K562 (cell line): ENCODE measurements around the gene ST6GALNAC2. TPM values are rescaled to one million over a fixed set of nuclear protein-coding genes. Genes with fewer than 3 reads are reported as not detected.

ENCODE experiments used
- ARID1B ChIP-seq: fragments of 450-650 bp; IDR thresholded peaks from 2 replicates; pipeline ENCODE4 v1.6.1; 2016; ENCODE audit warnings: antibody characterized with exemption, mild to moderate bottlenecking, inconsistent platforms
- ARID4B ChIP-seq: sonication (generic); formaldehyde crosslinking; IDR thresholded peaks from 2 replicates; pipeline ENCODE4 v1.8.0; 2022; ENCODE audit warnings: mild to moderate bottlenecking, missing genetic modification reagents
- ATF1 ChIP-seq, 2 experiments: fragments of 450-650 bp in 1 of 2; IDR thresholded peaks; 2 replicates each; pipeline ENCODE4 v1.6.1; 2016; ENCODE audit warnings: missing compliant biosample characterization in 1 of 2, missing genetic modification characterization in 1 of 2
- CEBPB ChIP-seq: fragments of 450-650 bp; IDR thresholded peaks from 2 replicates; pipeline ENCODE4 v1.6.1; 2016; ENCODE audit warnings: missing genetic modification characterization, missing compliant biosample characterization
- FOXP4 ChIP-seq: sonication (generic); formaldehyde crosslinking; IDR thresholded peaks from 2 replicates; pipeline ENCODE4 v1.8.0; 2022; ENCODE audit warnings: mild to moderate bottlenecking, missing genetic modification reagents, borderline replicate concordance
- HNRNPUL1 ChIP-seq: fragments of 200-400 bp; formaldehyde crosslinking; IDR thresholded peaks from 2 replicates; pipeline ENCODE4 v1.6.1; 2017; ENCODE audit warnings: low read length
- HSF4 ChIP-seq: fragments of 250-450 bp; sonication (Bioruptor Pico); IDR thresholded peaks from 2 replicates; pipeline ENCODE4 v2.1.2; 2022; ENCODE audit warnings: mild to moderate bottlenecking, moderate library complexity, borderline replicate concordance
- NCOR1 ChIP-seq: fragments of 450-650 bp; IDR thresholded peaks from 2 replicates; pipeline ENCODE4 v1.6.1; 2016; ENCODE audit warnings: mild to moderate bottlenecking, moderate library complexity
- NRF1 ChIP-seq, 2 experiments: fragments of 450-650 bp; IDR thresholded peaks in 1 of 2; conservative IDR thresholded peaks in 1 of 2; 2 replicates each; pipeline ENCODE4 v1.6.1; 2014; ENCODE audit warnings: mild to moderate bottlenecking in 2 of 2
- PHF21A ChIP-seq: fragments of 450-650 bp; IDR thresholded peaks from 2 replicates; pipeline ENCODE4 v1.6.1; 2017; ENCODE audit warnings: low read depth, borderline replicate concordance
- SRSF7 ChIP-seq: fragments of 200-400 bp; formaldehyde crosslinking; optimal IDR thresholded peaks from 2 replicates; pipeline ENCODE3; 2017; ENCODE audit warnings: mild to moderate bottlenecking, low read depth, low read length
- XRCC5 ChIP-seq: fragments of 200-400 bp; formaldehyde crosslinking; IDR thresholded peaks from 2 replicates; pipeline ENCODE4 v1.6.1; 2017; ENCODE audit warnings: low read depth, mild to moderate bottlenecking, low read length
- ZNF740 ChIP-seq, 3 experiments: fragments of 200-800 bp in 1 of 3; sonication (Bioruptor generic) in 1 of 3; sonication (generic) in 1 of 3; formaldehyde crosslinking in 1 of 3; IDR thresholded peaks; 2 replicates each; pipeline versions ENCODE4 v1.6.1 to v1.8.0; 2016 to 2022; ENCODE audit warnings: mild to moderate bottlenecking in 2 of 3, missing compliant biosample characterization in 2 of 3, missing genetic modification characterization in 2 of 3, missing genetic modification reagents in 1 of 3
- polyA plus RNA-seq, 8 experiments: library from polyadenylated mRNA; depleted of rRNA in 4 of 8; stranded (reverse) in 5 of 8; unstranded in 3 of 8; fragments of >200 nt; fragmentation: Nextera tagmentation in 2 of 8; fragmentation: Illumina TruSeq in 1 of 8; extraction: Ambion mirVana in 2 of 8; extraction: Trizol in 1 of 8; gene quantifications; 2 replicates each; pipeline versions ENCODE4 v1.2.1 to v1.2.3, GENCODE V29; 2011 to 2014; ENCODE audit warnings: inconsistent platforms in 1 of 8, missing spikeins in 1 of 8
- total RNA-seq, 7 experiments: library from RNA; depleted of rRNA in 6 of 7; stranded (reverse); fragments of >200 nt in 6 of 7; fragmentation: Illumina TruSeq in 2 of 7; extraction: Trizol in 2 of 7; gene quantifications; 2 replicates each; pipeline versions ENCODE4 v1.2.1 to v1.2.3, GENCODE V29; 2011 to 2021; ENCODE audit warnings: low replicate concordance in 1 of 7
- TF ChIP-seq, protein P1 (sequence below): fragments of 250-450 bp; sonication (Bioruptor Pico); IDR thresholded peaks from 2 replicates; pipeline ENCODE4 v1.4.0; 2020; ENCODE audit warnings: mild to moderate bottlenecking, moderate library complexity

The ST6GALNAC2 gene
- total and polyA plus RNA-seq, 9 of the 15 experiments (the other 6 are each of a cell fraction or from before 2014, with no cell fraction given): 0.18 TPM; not detected in 8

GRCh38 chr17:76557368-76558197 lies 28.1 kb downstream of the ST6GALNAC2 start (continued):
- TF ChIP-seq XRCC5 (peak; percentile 82; the same call in 1 of the 2 replicates), FOXP4 (CRISPR knock-in tag) (peak; percentile 89; the same call in 1 of the 2 replicates), HSF4 (no peak), CEBPB (tag) (no peak), SRSF7 (no peak), ZNF740 (CRISPR knock-in tag; IDR thresholded peaks at IDR 0.05) (peak; percentile 57; the same call in 1 of the 2 replicates), ZNF740 (tag; IDR thresholded peaks at IDR 0.05) (peak in 1 of 2 experiments; percentile 12; a peak in 1 of 4 replicates), PHF21A (no peak), NRF1 (conservative IDR thresholded peaks at IDR 0.05 in 1 of 2, IDR thresholded peaks at IDR 0.05 in 1 of 2) (peak; percentile 81 to 85), NCOR1 (0 out of 2 replicates have a peak, but pooled peaks have one; percentile 19), ATF1 (CRISPR knock-in tag; IDR thresholded peaks at IDR 0.05) (no peak), ATF1 (tag; IDR thresholded peaks at IDR 0.05) (peak; percentile 69), ARID1B (0 out of 2 replicates have a peak, but pooled peaks have one; percentile 11), ARID4B (CRISPR knock-in tag) (peak; percentile 86), HNRNPUL1 (no peak)
- TF ChIP-seq, protein P1, sequence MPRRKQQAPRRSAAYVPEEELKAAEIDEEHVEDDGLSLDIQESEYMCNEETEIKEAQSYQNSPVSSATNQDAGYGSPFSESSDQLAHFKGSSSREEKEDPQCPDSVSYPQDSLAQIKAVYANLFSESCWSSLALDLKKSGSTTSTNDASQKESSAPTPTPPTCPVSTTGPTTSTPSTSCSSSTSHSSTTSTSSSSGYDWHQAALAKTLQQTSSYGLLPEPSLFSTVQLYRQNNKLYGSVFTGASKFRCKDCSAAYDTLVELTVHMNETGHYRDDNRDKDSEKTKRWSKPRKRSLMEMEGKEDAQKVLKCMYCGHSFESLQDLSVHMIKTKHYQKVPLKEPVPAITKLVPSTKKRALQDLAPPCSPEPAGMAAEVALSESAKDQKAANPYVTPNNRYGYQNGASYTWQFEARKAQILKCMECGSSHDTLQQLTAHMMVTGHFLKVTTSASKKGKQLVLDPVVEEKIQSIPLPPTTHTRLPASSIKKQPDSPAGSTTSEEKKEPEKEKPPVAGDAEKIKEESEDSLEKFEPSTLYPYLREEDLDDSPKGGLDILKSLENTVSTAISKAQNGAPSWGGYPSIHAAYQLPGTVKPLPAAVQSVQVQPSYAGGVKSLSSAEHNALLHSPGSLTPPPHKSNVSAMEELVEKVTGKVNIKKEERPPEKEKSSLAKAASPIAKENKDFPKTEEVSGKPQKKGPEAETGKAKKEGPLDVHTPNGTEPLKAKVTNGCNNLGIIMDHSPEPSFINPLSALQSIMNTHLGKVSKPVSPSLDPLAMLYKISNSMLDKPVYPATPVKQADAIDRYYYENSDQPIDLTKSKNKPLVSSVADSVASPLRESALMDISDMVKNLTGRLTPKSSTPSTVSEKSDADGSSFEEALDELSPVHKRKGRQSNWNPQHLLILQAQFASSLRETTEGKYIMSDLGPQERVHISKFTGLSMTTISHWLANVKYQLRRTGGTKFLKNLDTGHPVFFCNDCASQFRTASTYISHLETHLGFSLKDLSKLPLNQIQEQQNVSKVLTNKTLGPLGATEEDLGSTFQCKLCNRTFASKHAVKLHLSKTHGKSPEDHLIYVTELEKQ (CRISPR knock-in tag): no peak
